IPS DF 6.9 (cell line): ENCODE measurements around the gene SERPINF2.

Experiments used
- DNase-seq: peaks from one replicate; pipeline ENCODE4 v3.0.0-alpha.2; 2013; ENCODE audit warnings: low read depth, low spot score
- H3K27ac ChIP-seq: one replicate; pipeline ENCODE4 v1.5.1; 2013; ENCODE audit warnings: low read length, control low read depth
- H3K27me3 ChIP-seq: 2 replicates; pipeline ENCODE4 v1.6.1; 2013; ENCODE audit warnings: mild to moderate bottlenecking, low read length; ENCODE audit not compliant: control insufficient read depth, insufficient read depth
- H3K36me3 ChIP-seq: 2 replicates; pipeline ENCODE4 v1.6.1; 2013; ENCODE audit warnings: low read length; ENCODE audit not compliant: control insufficient read depth, insufficient read depth
- H3K4me1 ChIP-seq: 2 replicates; pipeline ENCODE4 v1.6.1; 2013; ENCODE audit warnings: low read length; ENCODE audit not compliant: control insufficient read depth, insufficient read depth
- H3K4me3 ChIP-seq: 2 replicates; pipeline ENCODE4 v1.5.1; 2013; ENCODE audit warnings: mild to moderate bottlenecking, low read length
- H3K9me3 ChIP-seq: 2 replicates; pipeline ENCODE4 v1.6.1; 2013; ENCODE audit warnings: low read length, inconsistent platforms; ENCODE audit not compliant: control insufficient read depth, insufficient read depth
- WGBS: extraction: QIAGEN DNeasy Blood & Tissue Kit; methylation state at CpG from one replicate; pipeline ENCODE4 v1.1.7; 2013; ENCODE audit warnings: mixed read lengths, missing lambda C conversion rate; ENCODE audit not compliant: insufficient read length, insufficient coverage; 5-methylcytosine and 5-hydroxymethylcytosine counted together

Gene SERPINF2

GRCh38 chr17:1726626-1727257 is 15.9 kb upstream of the SERPINF2 start:
- no peak for DNase-seq
- no peaks in the 10 kb centered on the region; the same call in 1 of the 2 replicates for H3K36me3 ChIP-seq
- no peaks in the 10 kb centered on the region for H3K9me3 ChIP-seq
- no peak overlapping the region for H3K27ac ChIP-seq
- no peak overlapping the region for H3K4me3 ChIP-seq
- WGBS: no CpG with 5 or more reads among the region's 18 CpGs
- no peaks in the 10 kb centered on the region for H3K27me3 ChIP-seq
- no peaks in the 10 kb centered on the region; the same call in 1 of the 2 replicates for H3K4me1 ChIP-seq

- no peak for DNase-seq
- no CpG with 5 or more reads among the region's 21 CpGs for WGBS
- H3K9me3 ChIP-seq: no peaks in the 10 kb centered on the region
- no peak overlapping the region for H3K27ac ChIP-seq
- H3K4me3 ChIP-seq: no peak overlapping the region
- no peaks in the 10 kb centered on the region; the same call in 1 of the 2 replicates for H3K36me3 ChIP-seq
- H3K4me1 ChIP-seq: no peaks in the 10 kb centered on the region; the same call in 1 of the 2 replicates
- no peaks in the 10 kb centered on the region for H3K27me3 ChIP-seq
Observed at GRCh38 chr17:1727258-1727789, 15.3 kb upstream of the SERPINF2 start.

GRCh38 chr17:1727876-1728630 is 14.6 kb upstream of the SERPINF2 start:
- Histone ChIP-seq H3K4me3 (no peak overlapping the region), H3K27ac (no peak overlapping the region), H3K36me3 (no peaks in the 10 kb centered on the region; the same call in 1 of the 2 replicates), H3K4me1 (no peaks in the 10 kb centered on the region; the same call in 1 of the 2 replicates), H3K9me3 (no peaks in the 10 kb centered on the region), H3K27me3 (no peaks in the 10 kb centered on the region)
- no peak for DNase-seq
- WGBS: no CpG with 5 or more reads among the region's 28 CpGs

- Histone ChIP-seq H3K27ac (no peak overlapping the region), H3K4me3 (no peak overlapping the region)
Observed at GRCh38 chr17:1729966-1730325, 12.7 kb upstream of the SERPINF2 start.

GRCh38 chr17:1730326-1731193 is 12.1 kb upstream of the SERPINF2 start:
- WGBS: no CpG with 5 or more reads among the region's 40 CpGs
- H3K27ac ChIP-seq: no peak overlapping the region
- H3K4me3 ChIP-seq: no peak overlapping the region
- H3K9me3 ChIP-seq: no peaks in the 10 kb centered on the region
- H3K4me1 ChIP-seq: no peaks in the 10 kb centered on the region; the same call in 1 of the 2 replicates
- no peaks in the 10 kb centered on the region for H3K27me3 ChIP-seq
- no peaks in the 10 kb centered on the region; the same call in 1 of the 2 replicates for H3K36me3 ChIP-seq
- no peak for DNase-seq

More at GRCh38 chr17:1729966-1730325, 12.7 kb upstream of the SERPINF2 start:
- no CpG with 5 or more reads among the region's 15 CpGs for WGBS
- no peaks in the 10 kb centered on the region; the same call in 1 of the 2 replicates for H3K36me3 ChIP-seq
- DNase-seq: no peak
- H3K9me3 ChIP-seq: no peaks in the 10 kb centered on the region
- H3K4me1 ChIP-seq: no peaks in the 10 kb centered on the region; the same call in none of the 2 replicates
- H3K27me3 ChIP-seq: no peaks in the 10 kb centered on the region

- no peaks in the 10 kb centered on the region; the same call in 1 of the 2 replicates for H3K36me3 ChIP-seq
- DNase-seq: no peak
- no peak overlapping the region for H3K27ac ChIP-seq
- no peak overlapping the region for H3K4me3 ChIP-seq
- H3K9me3 ChIP-seq: no peaks in the 10 kb centered on the region
- WGBS: no CpG with 5 or more reads among the region's 10 CpGs
- peaks cover 2% of the 10 kb centered on the region; the same call in 1 of the 2 replicates for H3K4me1 ChIP-seq
- no peaks in the 10 kb centered on the region for H3K27me3 ChIP-seq
Observed at GRCh38 chr17:1731194-1731506, 11.5 kb upstream of the SERPINF2 start.

GRCh38 chr17:1732241-1732832 is 10.3 kb upstream of the SERPINF2 start:
- WGBS: no CpG with 5 or more reads among the region's 22 CpGs
- no peak overlapping the region for H3K4me3 ChIP-seq
- H3K9me3 ChIP-seq: no peaks in the 10 kb centered on the region
- H3K4me1 ChIP-seq: peaks cover 5% of the 10 kb centered on the region; the same call in 1 of the 2 replicates
- H3K27me3 ChIP-seq: no peaks in the 10 kb centered on the region
- H3K36me3 ChIP-seq: no peaks in the 10 kb centered on the region; the same call in 1 of the 2 replicates
- no peak for DNase-seq
- no peak overlapping the region for H3K27ac ChIP-seq

- H3K27me3 ChIP-seq: no peaks in the 10 kb centered on the region
- WGBS: no CpG with 5 or more reads among the region's 11 CpGs
- no peaks in the 10 kb centered on the region; the same call in 1 of the 2 replicates for H3K36me3 ChIP-seq
- H3K4me1 ChIP-seq: peaks cover 5% of the 10 kb centered on the region; the same call in 1 of the 2 replicates
- no peaks in the 10 kb centered on the region for H3K9me3 ChIP-seq
- no peak overlapping the region for H3K4me3 ChIP-seq
- no peak overlapping the region for H3K27ac ChIP-seq
- DNase-seq: no peak
Observed at GRCh38 chr17:1732833-1733321, 9.8 kb upstream of the SERPINF2 start.

- H3K27ac ChIP-seq: no peak overlapping the region
- no peak overlapping the region for H3K4me3 ChIP-seq
- no peaks in the 10 kb centered on the region for H3K9me3 ChIP-seq
- peaks cover 5% of the 10 kb centered on the region; the same call in 1 of the 2 replicates for H3K4me1 ChIP-seq
- no peaks in the 10 kb centered on the region for H3K27me3 ChIP-seq
- no CpG with 5 or more reads among the region's 38 CpGs for WGBS
- DNase-seq: no peak
- no peaks in the 10 kb centered on the region; the same call in 1 of the 2 replicates for H3K36me3 ChIP-seq
Observed at GRCh38 chr17:1733759-1734158, 8.9 kb upstream of the SERPINF2 start.
